HG02588 (cell line): ENCODE results near the gene CCDC159.
"Not testable (repeated sequence)": the region's sequence is repeated elsewhere in the genome, so short reads cannot be mapped to it uniquely, and the experiment has no call there.

ENCODE experiments used
- ATAC-seq: cut with Tn5 transposase; IDR thresholded peaks from one replicate; pipeline ENCODE4 v1.9.1; 2021; ENCODE audit warnings: mild to moderate bottlenecking, moderate library complexity; ENCODE audit not compliant: unreplicated experiment

The CCDC159 gene, protein sequence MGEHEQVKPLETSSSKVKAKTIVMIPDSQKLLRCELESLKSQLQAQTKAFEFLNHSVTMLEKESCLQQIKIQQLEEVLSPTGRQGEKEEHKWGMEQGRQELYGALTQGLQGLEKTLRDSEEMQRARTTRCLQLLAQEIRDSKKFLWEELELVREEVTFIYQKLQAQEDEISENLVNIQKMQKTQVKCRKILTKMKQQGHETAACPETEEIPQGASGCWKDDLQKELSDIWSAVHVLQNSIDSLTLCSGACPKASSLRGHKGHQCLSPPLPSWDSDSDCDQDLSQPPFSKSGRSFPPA

DNA sequence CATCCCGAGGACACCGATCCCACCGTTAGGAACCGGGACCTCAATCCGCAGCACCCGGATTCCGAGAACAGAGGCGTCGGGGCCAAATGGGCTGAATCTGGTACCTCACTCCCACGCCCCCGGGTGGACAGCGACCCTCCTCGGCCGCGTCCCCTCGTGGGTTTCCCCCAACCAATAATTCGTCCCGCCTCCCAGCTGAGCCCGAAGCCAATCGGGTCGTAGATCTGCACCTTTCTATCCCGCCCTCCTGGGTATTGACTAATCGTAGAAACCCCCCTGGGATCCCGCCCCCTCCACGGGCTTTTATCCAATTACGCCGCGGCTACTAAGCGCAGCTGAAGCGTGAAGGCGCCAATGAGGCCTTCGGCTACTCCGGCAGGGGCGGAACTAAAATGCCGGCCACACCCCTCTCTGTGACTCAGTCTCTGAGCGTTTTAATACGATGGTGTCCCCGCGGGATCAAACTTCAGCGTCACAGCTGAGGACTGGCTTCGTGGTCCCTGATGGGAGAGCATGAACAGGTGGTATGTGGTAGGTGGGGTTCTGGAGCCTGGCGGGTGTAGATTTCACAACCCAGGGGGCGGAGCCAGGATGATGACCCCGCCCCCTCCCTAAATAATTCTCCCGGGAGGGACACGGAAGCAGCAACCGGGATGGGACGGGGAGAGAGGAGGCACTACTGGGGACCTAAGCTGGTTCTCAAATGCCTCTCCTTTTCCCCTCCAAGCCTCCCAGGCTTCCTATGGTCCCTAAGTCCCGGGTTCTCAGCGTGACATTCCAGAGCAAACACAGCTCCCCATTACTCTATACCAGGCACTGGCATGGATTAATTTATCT is at the start of gene CCDC159, which contains the start of gene TMEM205:
Gene CCDC159 (plus strand): TSS at position 416 of the 837 bp plus-strand sequence. CDS start 88 bp downstream, at position 504.
Gene TMEM205 (minus strand): TSS at position 165 of the 837 bp plus-strand sequence. CDS start 649 bp downstream, outside the sequence.
- ATAC-seq = peak; percentile 88

DNA sequence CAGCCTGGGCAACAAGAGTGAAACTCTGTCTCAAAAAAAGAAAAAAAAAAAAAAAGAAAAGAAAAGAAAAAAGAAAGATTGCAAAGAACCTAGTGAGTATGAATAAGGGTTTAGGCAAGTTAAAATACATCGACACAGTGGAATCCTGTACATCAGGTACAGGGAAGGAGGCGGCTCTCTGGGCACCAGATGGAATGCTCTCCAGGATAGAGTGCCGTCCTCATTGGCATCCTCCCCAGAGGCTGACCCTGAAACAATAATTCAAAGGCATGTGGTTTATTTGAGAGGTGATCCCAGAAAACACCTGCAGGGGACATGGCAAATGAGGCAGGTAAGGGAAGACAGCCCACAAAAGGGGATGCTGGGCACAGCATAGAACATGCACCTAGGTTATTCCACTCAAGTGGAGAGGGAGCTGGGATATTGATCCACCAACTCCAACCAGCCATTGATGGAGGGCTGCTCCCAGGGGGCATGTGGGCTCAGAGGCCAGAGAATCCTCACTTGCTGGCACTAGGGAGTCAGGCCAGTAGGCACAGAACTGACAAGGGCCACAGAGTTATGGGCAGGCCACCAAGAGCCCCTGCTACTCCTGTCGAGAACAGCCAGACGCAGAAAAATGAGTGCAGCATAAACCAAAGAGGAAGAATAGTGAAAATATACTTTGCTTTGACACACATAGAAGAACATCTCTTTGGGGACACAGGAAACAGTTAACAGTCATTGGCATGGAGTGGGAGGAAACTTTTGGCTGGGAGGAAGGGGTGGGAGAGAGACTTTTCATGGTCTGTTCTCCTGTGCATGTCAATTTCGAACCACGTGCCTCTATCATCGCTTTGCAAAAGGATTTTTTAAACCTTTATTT is 46.1 kb upstream of the CCDC159 start:
- ATAC-seq = no peak

DNA sequence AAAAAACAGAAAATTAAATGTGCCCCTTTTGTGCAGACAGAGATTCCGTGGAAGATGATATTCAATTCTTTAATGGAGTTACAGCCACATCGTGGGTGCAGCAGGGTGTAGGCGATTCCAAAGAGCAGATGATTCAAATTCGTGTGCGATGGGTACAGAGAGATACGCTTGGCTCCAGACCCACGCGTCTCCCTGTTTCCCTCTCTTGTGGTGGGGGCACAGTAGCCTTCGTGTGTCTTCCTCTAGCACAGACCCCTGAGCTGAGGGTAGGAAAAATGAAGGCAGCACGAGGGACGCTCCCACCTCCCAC is 45.6 kb upstream of the CCDC159 start:
- ATAC-seq = no peak

DNA sequence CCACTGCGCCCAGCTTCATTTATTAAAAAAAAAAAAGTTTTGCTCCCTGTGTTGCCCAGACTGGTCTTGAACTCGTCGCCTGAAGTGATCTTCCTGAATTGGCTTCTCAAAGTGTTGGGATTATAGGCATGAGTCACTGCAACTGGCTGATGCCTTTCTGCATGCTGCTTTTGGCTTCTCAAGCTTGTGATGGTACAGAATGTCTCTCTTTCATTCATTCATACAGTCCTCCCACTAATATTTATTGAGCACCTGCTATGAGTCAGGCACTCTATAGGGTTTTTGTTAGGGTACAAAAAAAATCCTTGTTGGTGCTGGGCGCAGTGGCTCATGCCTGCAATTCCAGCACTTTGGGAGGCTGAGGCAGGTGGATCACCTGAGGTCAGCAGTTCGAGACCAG is 41.4 kb upstream of the CCDC159 start:
- no peak for ATAC-seq

DNA sequence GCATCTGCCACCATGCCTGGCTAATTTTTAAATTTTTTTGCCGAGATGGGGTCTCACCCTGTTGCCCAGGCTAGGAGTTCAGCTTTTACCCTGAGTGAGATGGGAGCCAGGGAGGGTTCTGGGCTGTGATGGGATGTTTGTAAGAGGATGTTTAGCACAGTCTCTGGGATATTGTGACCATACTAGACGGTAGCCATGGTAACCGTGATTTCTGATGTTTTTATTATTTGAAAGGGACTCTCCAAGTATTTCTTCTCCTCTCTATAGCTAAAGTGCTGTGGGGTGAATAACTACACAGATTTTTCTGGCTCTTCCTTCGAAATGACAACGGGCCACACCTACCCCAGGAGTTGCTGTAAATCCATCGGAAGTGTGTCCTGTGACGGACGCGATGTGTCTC is 40.0 kb upstream of the CCDC159 start:
- no peak for ATAC-seq

DNA sequence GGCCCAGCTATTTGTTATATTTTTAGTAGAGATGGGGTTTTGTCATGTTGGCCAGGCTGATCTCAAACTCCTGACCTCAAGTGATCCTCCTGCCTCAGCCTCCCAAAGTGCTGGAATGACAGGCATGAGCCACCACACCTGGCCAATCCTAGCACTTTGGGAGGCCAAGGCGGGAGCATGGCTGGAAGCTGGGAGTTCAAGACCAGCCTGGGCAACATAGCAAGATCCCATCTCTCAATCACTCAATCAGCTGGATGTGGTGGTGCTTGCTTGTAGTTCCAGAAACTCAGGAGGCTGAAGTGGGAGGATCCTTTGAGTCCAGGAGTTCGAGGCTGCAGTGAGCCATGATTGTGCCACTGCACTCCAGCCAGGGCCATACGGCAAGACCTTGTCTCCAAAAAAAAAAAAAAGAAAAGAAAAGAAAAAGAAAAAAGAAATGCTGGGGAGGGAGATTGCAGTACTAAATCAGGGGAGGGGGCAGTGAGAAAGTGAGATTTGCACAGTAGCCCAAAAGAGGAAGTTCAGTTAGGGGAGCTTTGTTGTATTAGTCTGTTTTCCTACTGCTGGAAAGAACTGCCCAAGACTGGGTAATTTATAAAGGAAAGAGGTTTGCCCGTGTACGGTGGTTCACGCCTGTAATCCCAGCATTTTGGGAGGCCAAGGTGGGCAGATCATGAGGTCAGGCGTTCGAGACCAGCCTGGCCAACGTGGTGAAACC is 25.9 kb upstream of the CCDC159 start:
- ATAC-seq = not testable (repeated sequence)

DNA sequence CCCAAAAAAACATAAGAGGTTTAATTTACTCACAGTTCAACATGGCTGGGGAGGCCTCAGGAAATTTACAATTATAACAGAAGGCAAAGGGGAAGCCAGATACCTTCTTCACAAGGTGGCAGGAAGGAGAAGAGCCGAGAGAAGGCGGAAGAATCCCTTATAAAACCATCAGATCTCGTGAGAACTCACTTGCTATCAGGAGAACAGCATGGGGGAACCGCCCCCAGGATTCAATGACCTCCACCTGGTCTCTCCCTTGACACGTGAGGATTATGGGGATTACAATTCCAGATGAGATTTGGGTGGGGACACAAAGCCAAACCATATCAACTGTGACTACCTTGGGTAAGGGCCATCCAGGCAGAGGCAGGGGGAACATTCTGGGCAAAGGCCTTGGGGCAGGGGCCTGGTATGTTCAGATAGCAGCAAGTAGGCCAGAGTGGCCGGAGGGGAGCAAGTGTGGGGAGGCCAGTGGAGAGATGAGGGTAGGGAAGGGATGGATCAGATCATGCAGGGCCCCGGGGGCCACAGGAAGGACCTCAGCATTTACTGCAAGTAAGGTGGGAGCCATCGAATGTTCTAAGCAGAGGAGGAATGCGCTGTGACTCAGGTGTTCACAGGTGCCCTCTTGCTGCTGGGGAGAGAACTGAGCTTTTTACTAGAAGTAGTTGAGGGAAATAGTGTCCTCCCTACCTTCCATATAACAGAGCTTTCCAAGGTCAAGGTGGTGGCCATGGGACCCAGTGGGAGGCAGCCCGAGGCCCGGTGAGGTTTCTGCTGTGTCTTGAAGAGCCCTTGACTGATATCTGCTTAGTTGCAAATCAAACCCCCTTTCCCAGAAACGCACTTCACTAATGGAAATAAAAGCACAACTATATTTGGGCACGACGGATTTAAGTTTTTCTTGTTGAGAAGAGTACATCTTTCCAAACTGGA is 24.9 kb upstream of the CCDC159 start:
- no peak for ATAC-seq

DNA sequence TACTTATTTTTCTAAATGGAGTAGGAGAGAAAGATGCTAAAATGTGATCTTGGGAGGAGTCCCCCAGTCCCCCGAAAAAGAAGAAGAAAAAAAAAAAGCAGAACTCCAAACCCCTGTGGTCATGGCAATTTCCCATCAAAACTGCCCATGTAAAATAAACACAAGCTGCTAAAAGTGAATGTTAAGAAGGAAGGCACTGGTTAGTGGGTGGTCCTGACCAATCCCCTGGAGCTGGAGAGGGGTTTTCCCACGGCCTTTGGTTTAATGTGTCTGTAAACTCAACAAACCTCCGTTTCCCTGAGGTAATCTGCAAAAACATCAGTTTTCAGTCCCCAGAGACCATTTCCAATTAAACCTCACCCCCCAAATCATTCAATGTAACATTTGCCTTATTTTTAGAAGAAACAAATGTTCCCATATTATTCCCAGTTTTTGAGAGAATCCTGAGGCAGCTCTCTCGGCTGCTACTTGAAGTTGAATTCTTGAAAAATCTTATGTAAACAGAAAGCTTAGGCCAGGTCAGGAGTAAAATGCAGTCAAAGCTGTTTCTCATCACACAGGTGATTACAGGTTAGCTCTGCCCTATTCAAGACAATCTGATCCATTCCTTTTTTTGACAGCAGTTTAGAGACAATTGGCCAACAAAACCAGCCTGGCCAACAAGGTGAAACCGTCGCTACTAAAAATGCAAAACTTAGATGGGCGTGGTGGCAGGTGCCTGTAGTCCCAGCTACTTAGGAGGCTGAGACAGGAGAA is 23.9 kb upstream of the CCDC159 start:
- ATAC-seq = no peak

DNA sequence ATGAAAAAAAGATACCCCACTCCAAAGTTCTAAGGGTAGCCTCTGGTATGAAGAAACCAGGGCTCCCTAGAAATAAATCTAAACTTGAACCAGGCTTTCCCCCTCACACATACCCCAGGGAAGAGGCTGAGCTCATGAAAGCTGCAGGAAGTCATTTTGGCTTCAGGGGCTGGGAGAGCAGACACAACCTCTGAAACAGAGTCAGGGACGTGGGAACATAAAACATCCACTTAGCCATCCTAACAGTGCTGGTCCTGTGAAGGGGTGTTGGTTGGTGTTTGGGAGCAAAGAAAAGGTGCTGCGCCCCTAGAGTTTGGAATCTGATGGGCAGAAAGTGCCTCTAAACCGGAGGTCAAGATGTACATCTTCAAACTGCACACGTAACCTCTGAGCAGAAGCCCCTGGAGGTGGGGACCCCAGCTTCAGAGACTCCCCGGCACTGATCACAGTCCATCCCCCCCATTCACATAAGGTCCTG is 22.7 kb upstream of the CCDC159 start:
- ATAC-seq = no peak

DNA sequence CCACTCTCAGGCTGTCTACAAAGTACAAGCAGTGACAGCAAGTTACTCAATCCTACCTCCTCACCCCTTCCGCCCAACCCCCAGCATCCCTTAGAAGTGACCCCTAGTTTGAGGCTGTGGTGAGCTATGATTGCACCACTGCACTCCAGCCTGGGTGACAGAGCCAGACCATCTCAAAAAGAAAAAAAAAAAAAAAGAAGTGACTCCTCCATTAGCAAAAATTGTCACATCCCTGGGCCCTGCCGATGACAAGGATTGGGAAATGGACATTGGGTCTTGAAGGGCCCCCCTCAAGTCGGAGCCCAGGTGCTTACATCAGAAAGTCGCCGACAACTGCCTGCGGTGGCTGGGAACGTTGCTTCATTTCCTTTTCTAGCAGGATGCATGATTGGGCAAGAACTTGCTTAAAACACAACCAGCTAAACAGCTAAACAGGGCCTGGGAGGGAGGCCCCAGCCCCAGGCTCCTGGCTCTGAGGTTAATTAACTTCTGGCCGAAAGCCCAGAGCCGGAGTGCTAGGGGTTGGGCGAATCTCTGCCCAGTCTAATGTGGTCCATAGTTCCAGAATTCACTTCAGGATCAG is 22.1 kb upstream of the CCDC159 start:
- ATAC-seq = no peak

DNA sequence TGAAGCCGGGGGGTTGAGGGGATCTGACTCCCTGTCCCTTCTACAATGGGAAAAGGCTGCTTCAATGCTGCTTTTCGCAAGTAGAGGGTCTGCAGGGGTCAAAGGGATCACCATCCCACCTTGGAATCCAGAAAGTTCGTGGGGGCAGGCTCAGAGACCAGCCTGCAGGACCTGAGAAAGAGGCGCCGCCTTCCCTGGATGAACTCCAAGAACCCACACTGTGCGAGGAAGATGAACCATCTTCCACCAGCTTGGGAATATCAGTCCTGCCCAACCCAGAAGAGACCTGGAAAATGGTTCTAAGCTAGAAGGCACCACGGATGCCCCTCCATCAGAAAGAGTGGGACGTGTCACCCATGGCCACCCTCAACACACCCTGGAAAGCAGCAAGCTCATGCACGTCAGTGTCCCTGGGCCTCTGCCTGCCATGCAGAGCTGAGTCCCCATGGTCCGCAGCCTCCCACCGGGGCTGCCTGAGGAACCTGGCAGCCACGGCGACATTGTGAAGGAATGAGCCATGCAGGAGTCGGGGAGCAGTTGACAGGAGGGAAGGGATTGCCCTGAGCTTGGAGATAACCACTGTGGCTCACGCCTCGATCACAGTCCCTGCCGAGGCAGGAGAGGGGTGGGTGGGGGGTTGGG is 21.4 kb upstream of the CCDC159 start:
- no peak for ATAC-seq

DNA sequence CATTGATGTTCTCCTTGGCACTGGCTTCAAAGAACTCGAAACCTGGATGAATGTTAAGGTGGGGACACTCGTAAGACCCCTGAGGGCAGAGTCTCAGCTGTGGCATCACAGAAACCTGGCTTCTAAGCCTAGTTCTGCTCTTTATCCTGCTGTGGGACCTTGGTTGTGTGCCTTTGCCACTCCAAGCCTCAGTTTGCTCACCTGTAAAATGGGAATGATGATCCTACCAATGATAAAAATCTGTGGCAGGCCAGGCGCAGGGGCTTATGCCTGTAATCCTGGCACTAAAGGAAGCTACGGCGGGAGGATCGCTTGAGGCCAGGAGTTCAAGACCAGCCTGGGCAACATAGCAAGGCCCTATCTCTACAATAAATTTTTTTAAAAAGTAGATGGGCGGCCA is 20.8 kb upstream of the CCDC159 start:
- ATAC-seq = no peak

DNA sequence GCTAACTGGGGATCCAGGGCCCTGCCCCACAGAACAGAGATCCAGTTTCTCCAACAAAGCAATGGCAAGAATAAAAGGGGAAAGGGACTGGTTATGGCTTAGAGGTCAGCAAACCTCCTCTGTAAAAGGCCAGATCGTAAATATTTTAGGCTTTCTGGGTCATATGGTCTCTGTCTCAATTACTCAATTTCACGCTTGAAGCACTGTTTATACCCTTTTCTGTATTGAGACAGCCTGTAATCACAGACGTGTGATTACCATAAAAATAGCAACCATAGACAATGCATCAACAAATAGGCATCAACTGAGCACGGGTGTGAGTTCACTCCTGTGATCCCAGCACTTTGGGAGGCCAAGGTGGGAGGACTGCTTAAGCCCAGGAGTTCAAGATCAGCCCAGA is 16.2 kb upstream of the CCDC159 start:
- no peak for ATAC-seq

DNA sequence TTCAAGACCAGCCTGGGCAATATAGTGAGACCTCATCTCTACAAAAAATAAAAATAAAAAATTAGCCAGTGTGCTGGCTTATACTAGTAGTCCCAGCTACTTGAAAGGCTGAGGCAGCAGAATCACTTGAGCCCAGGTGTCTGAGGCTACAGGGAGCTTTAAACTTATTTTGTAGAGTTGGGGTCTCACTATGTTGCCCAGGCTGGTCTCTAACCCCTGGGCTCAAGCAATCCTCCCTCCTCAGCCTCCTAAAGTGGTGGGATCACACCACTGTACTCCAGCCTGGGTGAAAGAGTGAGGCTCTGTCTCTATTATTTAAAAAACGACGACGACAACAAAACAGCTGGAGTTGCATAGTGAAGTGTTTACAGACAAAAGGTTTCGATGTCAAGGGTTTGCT is 14.8 kb upstream of the CCDC159 start:
- ATAC-seq = no peak

DNA sequence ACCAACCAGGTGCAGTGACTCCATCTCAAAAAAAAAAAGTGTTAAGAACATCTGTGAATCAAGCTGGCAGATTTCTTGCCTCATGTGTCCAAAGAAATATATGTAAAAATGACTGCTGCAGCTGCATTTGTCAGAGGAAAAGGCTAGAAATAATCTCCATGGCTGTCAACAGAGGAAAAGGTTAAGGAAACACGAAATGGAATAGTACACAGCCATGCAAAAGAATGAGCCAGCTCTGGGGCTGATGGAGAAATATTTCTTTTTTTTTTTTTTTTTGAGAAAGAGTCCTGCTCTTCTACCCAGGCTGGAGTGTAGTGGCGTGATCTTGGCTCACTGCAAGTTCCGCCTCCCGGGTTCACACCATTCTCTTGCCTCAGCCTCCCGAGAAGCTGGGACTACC is 13.5 kb upstream of the CCDC159 start:
- no peak for ATAC-seq

DNA sequence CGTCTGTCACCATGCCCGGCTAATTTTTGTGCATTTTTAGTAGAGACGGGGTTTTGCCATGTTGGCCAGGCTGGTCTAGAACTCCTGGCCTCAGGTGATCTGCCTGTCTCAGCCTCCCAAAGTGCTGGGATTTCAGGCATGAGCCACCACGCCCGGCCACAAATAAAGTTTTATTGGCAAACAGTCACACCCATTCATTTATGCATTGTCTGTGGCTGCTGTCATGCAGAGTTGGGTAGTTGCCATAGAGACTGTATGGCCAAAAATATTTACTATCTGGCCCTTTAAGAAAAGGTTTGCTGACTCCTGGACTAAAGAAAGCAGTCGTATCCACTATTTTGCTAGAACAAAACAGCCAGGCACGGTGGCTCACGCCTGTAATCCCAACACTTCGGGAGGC is 12.5 kb upstream of the CCDC159 start:
- ATAC-seq = not testable (repeated sequence)

DNA sequence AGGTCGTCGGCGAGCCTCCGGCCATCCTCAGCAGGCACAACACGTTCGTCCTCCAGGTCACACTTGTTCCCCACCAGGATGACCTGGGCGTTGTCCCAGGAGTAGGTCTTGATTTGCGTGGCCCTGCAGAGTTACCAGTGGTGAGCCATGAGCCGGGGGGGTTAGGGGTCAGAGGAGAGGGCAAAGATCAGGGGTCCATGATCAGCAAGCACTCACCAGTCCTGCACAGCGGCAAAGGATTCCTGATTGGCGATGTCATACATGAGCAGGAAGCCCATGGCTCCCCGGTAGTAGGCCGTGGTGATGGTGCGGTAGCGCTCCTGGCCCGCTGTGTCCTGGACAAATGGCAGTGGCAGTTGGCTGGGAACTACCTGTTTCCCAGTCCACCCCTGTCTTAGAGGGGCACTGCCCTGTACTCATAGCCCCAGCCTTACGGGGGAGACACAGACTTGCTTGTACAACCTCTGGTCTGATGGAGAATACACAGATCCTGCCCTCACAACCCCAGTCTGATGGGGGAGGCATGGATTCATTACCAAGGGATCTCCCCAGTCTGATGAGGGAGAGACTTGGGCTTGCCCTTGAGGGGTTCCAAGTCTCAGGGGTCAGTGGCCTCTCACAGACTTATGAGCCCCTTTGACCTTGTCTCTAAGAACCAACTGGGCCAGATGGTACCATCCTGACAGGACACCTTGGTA is 10.7 kb upstream of the CCDC159 start:
- no peak for ATAC-seq
